Neural progenitor cell (in vitro differentiated cells): ENCODE measurements around the gene RAPGEF5. TPM values are rescaled to one million over a fixed set of nuclear protein-coding genes. Genes with fewer than 3 reads are reported as not detected.

Experiments used
- DNase-seq: peaks from one replicate; pipeline ENCODE4 v3.0.0-alpha.2; 2016; ENCODE audit warnings: low spot score
- H2AFZ ChIP-seq: fragments of 200-600 bp; sonication (generic); replicated peaks from 2 replicates; pipeline ENCODE4 v1.6.1; 2016; ENCODE audit warnings: antibody characterized with exemption
- H3F3A ChIP-seq: fragments of 200-600 bp; sonication (generic); 2 replicates; pipeline ENCODE4 v1.6.1; 2016; ENCODE audit warnings: antibody characterized with exemption, low read depth
- H3K27ac ChIP-seq: fragments of 200-600 bp; sonication (generic); 2 replicates; pipeline ENCODE4 v1.5.1; 2016; ENCODE audit warnings: mild to moderate bottlenecking
- H3K27me3 ChIP-seq: fragments of 200-600 bp; sonication (generic); 2 replicates; pipeline ENCODE4 v1.6.1; 2016; ENCODE audit warnings: mild to moderate bottlenecking, moderate library complexity
- H3K36me3 ChIP-seq: fragments of 200-600 bp; sonication (generic); 2 replicates; pipeline ENCODE4 v1.5.1; 2016
- H3K4me1 ChIP-seq: fragments of 200-600 bp; sonication (generic); 2 replicates; pipeline ENCODE4 v1.6.1; 2016; ENCODE audit warnings: mixed run types
- H3K4me2 ChIP-seq: fragments of 200-600 bp; sonication (generic); 2 replicates; pipeline ENCODE4 v1.6.1; 2016
- H3K4me3 ChIP-seq: fragments of 200-600 bp; sonication (generic); 2 replicates; pipeline ENCODE4 v1.5.1; 2016
- H3K79me2 ChIP-seq: fragments of 200-600 bp; sonication (generic); 2 replicates; pipeline ENCODE4 v1.6.1; 2016; ENCODE audit warnings: low read depth
- H3K9ac ChIP-seq: fragments of 200-600 bp; sonication (generic); 2 replicates; pipeline ENCODE4 v1.6.1; 2016
- H3K9me3 ChIP-seq: fragments of 200-600 bp; sonication (generic); 2 replicates; pipeline ENCODE4 v1.5.1; 2016; ENCODE audit warnings: low read depth
- H4K20me1 ChIP-seq: fragments of 200-600 bp; sonication (generic); 2 replicates; pipeline ENCODE4 v1.6.1; 2016; ENCODE audit warnings: low read depth
- H3K27ac Mint-ChIP-seq: 3 replicates; pipeline ENCODE4 v1.8.0; 2021; ENCODE audit warnings: mixed read lengths
- H3K27me3 Mint-ChIP-seq: 2 replicates; pipeline ENCODE4 v1.8.0; 2022; ENCODE audit warnings: low read depth, mild to moderate bottlenecking, inconsistent platforms, moderate library complexity, mixed read lengths; ENCODE audit not compliant: insufficient read depth
- H3K36me3 Mint-ChIP-seq: 3 replicates; pipeline ENCODE4 v1.8.0; 2021; ENCODE audit warnings: mixed read lengths
- H3K4me1 Mint-ChIP-seq: 3 replicates; pipeline ENCODE4 v1.8.0; 2021; ENCODE audit warnings: mixed read lengths
- H3K4me3 Mint-ChIP-seq: 3 replicates; pipeline ENCODE4 v1.8.0; 2021; ENCODE audit warnings: mild to moderate bottlenecking, moderate library complexity, mixed read lengths
- H3K9me3 Mint-ChIP-seq: 3 replicates; pipeline ENCODE4 v1.8.0; 2020; ENCODE audit warnings: mixed read lengths
- EZH2 ChIP-seq: fragments of 200-600 bp; sonication (generic); IDR thresholded peaks from 2 replicates; pipeline ENCODE4 v1.6.1; 2017; ENCODE audit warnings: antibody characterized with exemption, mild to moderate bottlenecking, moderate library complexity
- EZH2phosphoT487 ChIP-seq: fragments of 200-600 bp; sonication (generic); IDR thresholded peaks from 2 replicates; pipeline ENCODE4 v1.6.1; 2017; ENCODE audit warnings: antibody characterized with exemption
- total RNA-seq: library from RNA; depleted of rRNA; stranded (reverse); fragments of >200 nt; gene quantifications from 2 replicates; pipeline ENCODE4 v1.2.3, GENCODE V29; 2015; ENCODE audit warnings: low replicate concordance
- TF ChIP-seq, protein P1 (sequence below): fragments of 200-600 bp; sonication (generic); IDR thresholded peaks from 2 replicates; pipeline ENCODE4 v1.5.1; 2017; ENCODE audit warnings: antibody characterized with exemption, mild to moderate bottlenecking

Gene RAPGEF5
- total RNA-seq, 1 donor from 2014 or later, result 5.7 TPM

DNA sequence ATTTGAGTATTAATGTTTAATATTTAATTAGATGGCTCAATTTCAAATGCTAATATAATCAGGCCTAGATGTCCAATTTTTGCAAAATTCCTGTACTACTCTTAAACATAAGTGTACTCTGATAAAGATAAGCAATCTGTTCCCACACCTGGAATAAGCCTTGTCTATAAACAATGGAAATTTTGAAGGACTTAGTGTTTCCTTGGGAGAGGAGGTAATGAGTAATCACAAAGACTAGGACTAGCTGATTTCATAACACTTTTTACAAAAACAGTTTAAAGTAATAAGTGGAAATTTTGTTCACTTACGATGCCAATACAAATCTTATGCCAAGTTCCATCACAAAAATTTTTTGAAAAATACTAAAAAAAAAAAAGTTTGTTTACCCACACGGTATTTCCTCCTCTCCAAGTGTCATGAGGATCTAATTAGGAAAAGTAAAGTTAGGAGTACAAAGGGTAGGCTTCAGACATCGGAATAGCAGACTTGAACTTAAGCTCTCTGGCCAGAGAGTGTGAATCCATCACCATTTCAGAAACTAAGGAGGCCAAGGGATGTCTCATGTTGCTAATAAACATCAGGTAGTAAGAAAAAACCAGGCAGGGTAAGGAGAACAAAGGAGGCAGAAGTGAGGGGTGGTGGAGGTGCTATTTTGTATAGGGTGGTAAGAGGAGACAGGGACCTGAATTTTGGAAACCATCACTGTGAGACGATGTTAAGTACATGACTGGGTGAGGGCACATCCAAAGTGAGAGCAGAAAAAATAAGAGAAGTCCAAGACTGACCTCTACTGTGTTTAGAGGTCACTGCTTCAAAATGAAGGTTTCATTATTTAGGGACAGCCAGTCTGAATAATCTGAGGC, 61.3 kb downstream of the RAPGEF5 start:
- Histone ChIP-seq H3K27me3 (no peaks in the 10 kb centered on the region), H4K20me1 (no peaks in the 10 kb centered on the region), H3K79me2 (no peaks in the 10 kb centered on the region), H3K4me3 (no peak overlapping the region), H2AFZ (no peak overlapping the region), H3K9me3 (no peaks in the 10 kb centered on the region), H3K4me2 (no peak overlapping the region), H3K36me3 (no peaks in the 10 kb centered on the region), H3K27ac (no peak overlapping the region), H3K9ac (no peak overlapping the region), H3K4me1 (peaks cover 24% of the 10 kb centered on the region), H3F3A (peaks cover 7% of the 10 kb centered on the region)
- peak; percentile 34 for DNase-seq
- Mint-ChIP-seq H3K27ac (no peak overlapping the region), H3K27me3 (no peaks in the 10 kb centered on the region), H3K9me3 (peaks cover 1% of the 10 kb centered on the region), H3K4me3 (no peak overlapping the region), H3K36me3 (no peaks in the 10 kb centered on the region), H3K4me1 (peaks cover 31% of the 10 kb centered on the region)
- TF ChIP-seq, protein P1, sequence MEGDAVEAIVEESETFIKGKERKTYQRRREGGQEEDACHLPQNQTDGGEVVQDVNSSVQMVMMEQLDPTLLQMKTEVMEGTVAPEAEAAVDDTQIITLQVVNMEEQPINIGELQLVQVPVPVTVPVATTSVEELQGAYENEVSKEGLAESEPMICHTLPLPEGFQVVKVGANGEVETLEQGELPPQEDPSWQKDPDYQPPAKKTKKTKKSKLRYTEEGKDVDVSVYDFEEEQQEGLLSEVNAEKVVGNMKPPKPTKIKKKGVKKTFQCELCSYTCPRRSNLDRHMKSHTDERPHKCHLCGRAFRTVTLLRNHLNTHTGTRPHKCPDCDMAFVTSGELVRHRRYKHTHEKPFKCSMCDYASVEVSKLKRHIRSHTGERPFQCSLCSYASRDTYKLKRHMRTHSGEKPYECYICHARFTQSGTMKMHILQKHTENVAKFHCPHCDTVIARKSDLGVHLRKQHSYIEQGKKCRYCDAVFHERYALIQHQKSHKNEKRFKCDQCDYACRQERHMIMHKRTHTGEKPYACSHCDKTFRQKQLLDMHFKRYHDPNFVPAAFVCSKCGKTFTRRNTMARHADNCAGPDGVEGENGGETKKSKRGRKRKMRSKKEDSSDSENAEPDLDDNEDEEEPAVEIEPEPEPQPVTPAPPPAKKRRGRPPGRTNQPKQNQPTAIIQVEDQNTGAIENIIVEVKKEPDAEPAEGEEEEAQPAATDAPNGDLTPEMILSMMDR, result peak; percentile 48
- no peak for TF ChIP-seq EZH2phosphoT487

DNA sequence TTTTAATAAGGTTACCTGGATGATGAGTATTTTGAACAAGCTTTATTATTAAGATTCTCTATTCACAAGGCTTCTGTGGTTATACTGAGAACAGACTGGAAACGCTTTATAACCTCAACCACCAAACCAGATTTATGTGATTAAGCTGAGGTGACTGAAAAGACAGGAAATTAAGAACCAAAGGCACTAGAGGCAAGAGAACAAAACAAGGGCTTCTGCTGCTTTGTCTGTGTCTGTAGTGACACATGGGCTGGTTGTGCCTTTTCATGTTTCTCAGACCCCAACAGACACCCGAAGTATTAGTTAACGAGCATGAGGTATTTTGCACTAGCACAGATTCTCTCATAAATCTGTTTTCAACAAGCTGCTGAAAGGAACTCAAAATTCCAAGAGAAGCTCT, 64.4 kb downstream of the RAPGEF5 start:
- Histone ChIP-seq H3K27me3 (no peaks in the 10 kb centered on the region), H3K27ac (no peak overlapping the region), H4K20me1 (no peaks in the 10 kb centered on the region), H3K79me2 (no peaks in the 10 kb centered on the region), H3K9me3 (no peaks in the 10 kb centered on the region), H3K9ac (no peak overlapping the region), H3K4me3 (no peak overlapping the region), H3K36me3 (no peaks in the 10 kb centered on the region), H3K4me1 (peaks cover 24% of the 10 kb centered on the region), H3K4me2 (peak overlapping the region; percentile 37), H2AFZ (peak overlapping the region; percentile 55), H3F3A (peaks cover 7% of the 10 kb centered on the region)
- Mint-ChIP-seq H3K4me3 (no peak overlapping the region), H3K27me3 (peaks cover 4% of the 10 kb centered on the region), H3K9me3 (no peaks in the 10 kb centered on the region), H3K36me3 (no peaks in the 10 kb centered on the region), H3K4me1 (peaks cover 31% of the 10 kb centered on the region), H3K27ac (no peak overlapping the region)
- TF ChIP-seq, protein P1, result no peak
- no peak for TF ChIP-seq EZH2phosphoT487
- no peak for TF ChIP-seq EZH2
- DNase-seq, result peak; percentile 16

DNA sequence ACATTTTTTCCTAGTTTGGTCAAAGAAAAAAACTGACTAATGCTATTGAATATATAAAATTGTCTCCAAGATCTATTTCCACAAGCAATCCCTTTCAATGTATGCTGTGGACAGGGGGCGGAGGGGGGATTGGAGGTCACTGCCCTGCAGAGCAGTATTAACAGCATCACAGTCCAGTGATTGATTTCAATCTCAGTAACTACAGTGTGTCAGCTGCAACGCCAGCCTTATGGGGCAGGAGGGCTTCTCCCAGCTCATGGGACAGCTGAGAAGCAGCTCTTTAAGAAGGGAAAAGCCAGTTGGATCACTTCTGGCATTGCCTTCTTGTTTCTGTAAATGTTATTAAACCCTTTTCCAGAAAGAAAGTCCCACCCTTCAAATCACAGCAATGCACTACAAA, 65.0 kb downstream of the RAPGEF5 start:
- no peak overlapping the region for H3K27ac ChIP-seq

More for the DNA sequence above, 65.0 kb downstream of the RAPGEF5 start:
- Histone ChIP-seq H3K36me3 (no peaks in the 10 kb centered on the region), H3K9me3 (no peaks in the 10 kb centered on the region), H2AFZ (no peak overlapping the region), H3K4me2 (peak overlapping the region; percentile 37), H3K4me1 (peaks cover 24% of the 10 kb centered on the region), H3K27me3 (no peaks in the 10 kb centered on the region), H3F3A (peaks cover 7% of the 10 kb centered on the region), H3K9ac (no peak overlapping the region), H4K20me1 (no peaks in the 10 kb centered on the region), H3K79me2 (no peaks in the 10 kb centered on the region), H3K4me3 (no peak overlapping the region)
- Mint-ChIP-seq H3K27ac (no peak overlapping the region), H3K4me1 (peaks cover 31% of the 10 kb centered on the region), H3K27me3 (peaks cover 4% of the 10 kb centered on the region), H3K4me3 (no peak overlapping the region), H3K9me3 (no peaks in the 10 kb centered on the region), H3K36me3 (no peaks in the 10 kb centered on the region)
- no peak for TF ChIP-seq EZH2phosphoT487
- TF ChIP-seq, protein P1, result no peak
- TF ChIP-seq EZH2, result no peak
- DNase-seq, result no peak
